PC-9 (cell line): ENCODE measurements around the gene FAM184A.

Experiments
- EZH2 ChIP-seq: fragments of 200-600 bp; sonication (generic); IDR thresholded peaks from 2 replicates; pipeline ENCODE4 v1.8.0; 2017; ENCODE audit warnings: antibody characterized with exemption, low read depth
- TF ChIP-seq, protein P1 (sequence below): fragments of 200-600 bp; sonication (generic); conservative IDR thresholded peaks from 2 replicates; pipeline ENCODE4 v1.6.1; 2017; ENCODE audit warnings: mixed run types, antibody characterized with exemption, mild to moderate bottlenecking, moderate library complexity

DNA sequence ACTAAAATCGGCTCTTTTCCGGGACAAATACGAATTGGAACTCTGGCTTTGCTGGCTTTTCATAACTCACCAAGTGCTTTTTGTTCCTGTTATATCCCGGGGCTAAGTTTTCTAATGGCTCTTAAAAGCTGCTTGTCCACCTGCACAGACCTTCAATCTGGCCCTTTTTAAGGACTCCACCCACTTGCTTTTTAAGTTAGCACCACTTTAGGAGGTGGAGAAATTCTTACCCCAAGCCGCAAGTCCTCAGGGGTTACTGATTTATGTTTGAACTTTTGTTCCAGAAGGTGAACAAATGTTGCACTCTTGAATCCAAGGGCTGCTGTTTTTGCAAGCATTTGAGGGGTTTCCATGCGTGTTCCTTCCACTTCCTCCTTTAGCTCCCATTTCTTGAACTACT, 37.8 kb downstream of the FAM184A start:
- TF ChIP-seq, protein P1, sequence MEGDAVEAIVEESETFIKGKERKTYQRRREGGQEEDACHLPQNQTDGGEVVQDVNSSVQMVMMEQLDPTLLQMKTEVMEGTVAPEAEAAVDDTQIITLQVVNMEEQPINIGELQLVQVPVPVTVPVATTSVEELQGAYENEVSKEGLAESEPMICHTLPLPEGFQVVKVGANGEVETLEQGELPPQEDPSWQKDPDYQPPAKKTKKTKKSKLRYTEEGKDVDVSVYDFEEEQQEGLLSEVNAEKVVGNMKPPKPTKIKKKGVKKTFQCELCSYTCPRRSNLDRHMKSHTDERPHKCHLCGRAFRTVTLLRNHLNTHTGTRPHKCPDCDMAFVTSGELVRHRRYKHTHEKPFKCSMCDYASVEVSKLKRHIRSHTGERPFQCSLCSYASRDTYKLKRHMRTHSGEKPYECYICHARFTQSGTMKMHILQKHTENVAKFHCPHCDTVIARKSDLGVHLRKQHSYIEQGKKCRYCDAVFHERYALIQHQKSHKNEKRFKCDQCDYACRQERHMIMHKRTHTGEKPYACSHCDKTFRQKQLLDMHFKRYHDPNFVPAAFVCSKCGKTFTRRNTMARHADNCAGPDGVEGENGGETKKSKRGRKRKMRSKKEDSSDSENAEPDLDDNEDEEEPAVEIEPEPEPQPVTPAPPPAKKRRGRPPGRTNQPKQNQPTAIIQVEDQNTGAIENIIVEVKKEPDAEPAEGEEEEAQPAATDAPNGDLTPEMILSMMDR = no peak
- TF ChIP-seq EZH2 = no peak
